ENCODE data around the gene ARL5B.
"Not testable (repeated sequence)": the region's sequence is repeated elsewhere in the genome, so short reads cannot be mapped to it uniquely, and the experiment has no call there.

The ARL5B gene, protein sequence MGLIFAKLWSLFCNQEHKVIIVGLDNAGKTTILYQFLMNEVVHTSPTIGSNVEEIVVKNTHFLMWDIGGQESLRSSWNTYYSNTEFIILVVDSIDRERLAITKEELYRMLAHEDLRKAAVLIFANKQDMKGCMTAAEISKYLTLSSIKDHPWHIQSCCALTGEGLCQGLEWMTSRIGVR

GRCh38 chr10:18659125-18659818 is at the start of gene ARL5B:
Gene ARL5B, plus strand, starts transcription at chr10:18659431. Its CDS starts 207 bp downstream, at chr10:18659638.
- DNase-seq (ENCODE audit: extremely low read depth, low read depth), result peak; percentile 99
- TF ChIP-seq, protein P1, sequence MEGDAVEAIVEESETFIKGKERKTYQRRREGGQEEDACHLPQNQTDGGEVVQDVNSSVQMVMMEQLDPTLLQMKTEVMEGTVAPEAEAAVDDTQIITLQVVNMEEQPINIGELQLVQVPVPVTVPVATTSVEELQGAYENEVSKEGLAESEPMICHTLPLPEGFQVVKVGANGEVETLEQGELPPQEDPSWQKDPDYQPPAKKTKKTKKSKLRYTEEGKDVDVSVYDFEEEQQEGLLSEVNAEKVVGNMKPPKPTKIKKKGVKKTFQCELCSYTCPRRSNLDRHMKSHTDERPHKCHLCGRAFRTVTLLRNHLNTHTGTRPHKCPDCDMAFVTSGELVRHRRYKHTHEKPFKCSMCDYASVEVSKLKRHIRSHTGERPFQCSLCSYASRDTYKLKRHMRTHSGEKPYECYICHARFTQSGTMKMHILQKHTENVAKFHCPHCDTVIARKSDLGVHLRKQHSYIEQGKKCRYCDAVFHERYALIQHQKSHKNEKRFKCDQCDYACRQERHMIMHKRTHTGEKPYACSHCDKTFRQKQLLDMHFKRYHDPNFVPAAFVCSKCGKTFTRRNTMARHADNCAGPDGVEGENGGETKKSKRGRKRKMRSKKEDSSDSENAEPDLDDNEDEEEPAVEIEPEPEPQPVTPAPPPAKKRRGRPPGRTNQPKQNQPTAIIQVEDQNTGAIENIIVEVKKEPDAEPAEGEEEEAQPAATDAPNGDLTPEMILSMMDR (IDR thresholded peaks at IDR 0.05; ENCODE audit: low read depth, low read length), result no peak

GRCh38 chr10:18610517-18610916 is 48.7 kb upstream of the ARL5B start:
- TF ChIP-seq, protein P1 (IDR thresholded peaks at IDR 0.05; ENCODE audit: low read depth, low read length), result no peak
- DNase-seq (ENCODE audit: extremely low read depth, low read depth), result no peak

- TF ChIP-seq, protein P1 (IDR thresholded peaks at IDR 0.05; ENCODE audit: low read depth, low read length), result no peak
- no peak for DNase-seq (ENCODE audit: extremely low read depth, low read depth)
Measured at GRCh38 chr10:18611168-18611567, 48.1 kb upstream of the ARL5B start.

DNA sequence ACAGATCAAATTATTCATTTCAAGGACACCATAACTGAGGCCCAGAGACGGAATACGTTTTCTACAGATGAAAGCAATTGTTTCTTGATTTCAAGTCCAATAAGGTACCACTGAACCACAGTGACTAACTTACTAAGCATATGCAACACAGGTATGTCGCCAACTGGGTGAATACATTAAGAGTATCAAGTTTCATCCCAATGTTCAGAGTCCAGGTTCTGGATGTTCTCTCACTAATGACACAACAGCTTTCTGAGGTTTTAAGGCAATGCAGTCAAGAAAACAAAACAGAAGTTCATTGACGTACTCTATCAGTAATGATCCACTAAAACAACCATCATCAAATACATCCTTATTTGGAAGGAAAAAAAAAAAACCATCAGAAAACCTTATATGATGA is 43.6 kb upstream of the ARL5B start:
- TF ChIP-seq, protein P1 (IDR thresholded peaks at IDR 0.05; ENCODE audit: low read depth, low read length), result no peak
- DNase-seq (ENCODE audit: extremely low read depth, low read depth), result no peak

DNA sequence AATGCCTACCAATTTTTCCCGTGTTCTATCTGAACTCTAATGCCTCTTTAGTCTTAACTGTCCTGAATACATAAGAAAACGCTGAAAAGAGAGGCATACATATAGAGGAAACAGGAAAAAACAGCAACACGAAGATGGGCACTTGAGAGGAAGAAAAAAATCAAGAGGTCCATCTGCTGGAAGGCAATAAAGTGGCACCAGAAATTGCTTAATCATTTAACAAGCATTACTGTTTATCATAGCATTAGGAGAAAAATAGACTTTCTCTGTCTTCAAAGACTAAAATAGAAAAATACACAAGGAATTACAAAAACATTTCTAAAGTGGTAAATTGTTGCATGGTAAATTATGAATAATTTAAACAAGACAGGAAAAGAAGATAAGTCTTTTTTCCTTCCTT is 42.9 kb upstream of the ARL5B start:
- no peak for DNase-seq (ENCODE audit: extremely low read depth, low read depth)
- TF ChIP-seq, protein P1 (IDR thresholded peaks at IDR 0.05; ENCODE audit: low read depth, low read length), result no peak; the same call in 1 of the 2 replicates

DNA sequence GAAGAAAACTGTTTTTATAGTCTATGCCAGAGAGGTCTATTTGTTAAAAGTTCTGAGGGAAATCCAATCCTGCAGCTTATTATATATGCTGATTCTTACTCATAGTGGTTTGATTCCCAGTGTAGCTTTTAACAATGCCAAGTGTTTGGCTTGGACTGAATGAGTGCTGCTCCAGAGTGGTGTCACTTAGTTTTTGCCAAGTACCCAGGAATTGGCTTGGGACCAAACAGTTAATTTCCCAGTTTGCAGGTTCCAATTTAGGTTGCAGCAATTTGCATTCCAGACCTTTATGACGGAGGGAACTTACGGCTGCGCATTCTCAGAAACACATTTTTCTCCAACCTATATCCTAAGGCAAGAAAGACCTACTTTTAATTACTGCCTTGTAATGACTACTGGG is 40.2 kb upstream of the ARL5B start:
- no peak for DNase-seq (ENCODE audit: extremely low read depth, low read depth)
- TF ChIP-seq, protein P1 (IDR thresholded peaks at IDR 0.05; ENCODE audit: low read depth, low read length), result no peak

DNA sequence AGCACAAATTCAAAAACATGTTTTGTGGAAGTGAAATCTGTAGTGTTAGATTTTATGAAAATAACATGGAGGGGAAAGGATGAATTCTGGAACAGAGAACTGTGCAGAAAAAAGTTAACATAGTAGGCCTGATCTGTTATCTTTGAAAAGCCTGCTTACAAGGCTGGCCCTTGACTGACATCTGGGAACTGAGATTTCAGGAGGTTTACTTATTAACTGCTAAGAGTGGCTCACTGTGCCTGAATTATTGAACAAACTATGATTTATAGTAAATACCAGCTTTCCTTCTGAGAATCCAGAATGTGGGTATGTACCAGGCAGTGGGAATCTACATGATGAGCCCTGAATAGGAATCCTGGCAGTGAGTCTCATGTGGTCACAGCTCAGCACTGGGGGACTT is 38.4 kb upstream of the ARL5B start:
- TF ChIP-seq, protein P1 (IDR thresholded peaks at IDR 0.05; ENCODE audit: low read depth, low read length), result no peak
- DNase-seq (ENCODE audit: extremely low read depth, low read depth), result no peak

DNA sequence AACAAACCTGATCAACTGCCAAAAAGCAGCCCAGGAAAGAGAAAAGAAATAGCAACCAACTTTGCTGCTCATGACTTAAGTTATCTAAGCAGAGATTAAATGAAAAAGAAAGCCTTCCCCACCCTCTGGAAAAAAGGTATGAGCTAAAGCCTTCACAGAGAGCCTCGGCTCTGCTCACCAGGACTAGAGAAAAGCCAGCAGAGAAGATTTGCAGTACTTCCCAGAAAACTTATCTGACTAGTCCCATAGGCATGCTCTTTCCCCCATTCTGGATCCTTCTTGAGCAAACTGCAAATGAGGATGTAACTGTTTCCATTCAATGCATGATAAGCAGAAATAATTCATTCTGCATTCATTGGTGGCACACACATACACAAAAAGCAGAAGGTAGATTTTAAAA is 35.6 kb upstream of the ARL5B start:
- not testable (repeated sequence) for DNase-seq (ENCODE audit: extremely low read depth, low read depth)
